H9 (cell line): ENCODE measurements around the gene MYO18A. TPM values are rescaled to one million over a fixed set of nuclear protein-coding genes. Genes with fewer than 3 reads are reported as not detected.

Experiments used
- DNase-seq: peaks from one replicate; pipeline ENCODE4 v3.0.0-alpha.2; 2017
- H2AFZ ChIP-seq: one replicate; pipeline ENCODE4 v1.6.1; 2013; ENCODE audit warnings: mild to moderate bottlenecking, low read length, control low read depth, moderate library complexity
- H2AK5ac ChIP-seq: 2 replicates; pipeline ENCODE4 v1.6.1; 2013; ENCODE audit warnings: low read length, control low read depth, mixed read lengths; ENCODE audit not compliant: insufficient read length
- H2BK120ac ChIP-seq: one replicate; pipeline ENCODE4 v1.6.1; 2013; ENCODE audit warnings: low read depth, mild to moderate bottlenecking, low read length, control low read depth, inconsistent platforms; ENCODE audit not compliant: poor library complexity, severe bottlenecking
- H2BK12ac ChIP-seq: 2 replicates; pipeline ENCODE4 v1.6.1; 2013; ENCODE audit warnings: low read length, control low read depth, mixed read lengths, low read depth; ENCODE audit not compliant: insufficient read length
- H2BK15ac ChIP-seq: 2 replicates; pipeline ENCODE4 v1.6.1; 2013; ENCODE audit warnings: low read depth, low read length, control low read depth
- H2BK20ac ChIP-seq: one replicate; pipeline ENCODE4 v1.6.1; 2013; ENCODE audit warnings: low read depth, mild to moderate bottlenecking, low read length, control low read depth, inconsistent platforms; ENCODE audit not compliant: poor library complexity, severe bottlenecking
- H2BK5ac ChIP-seq: 2 replicates; pipeline ENCODE4 v1.6.1; 2013; ENCODE audit warnings: low read length, control low read depth, mixed read lengths; ENCODE audit not compliant: insufficient read length
- H3K14ac ChIP-seq: 2 replicates; pipeline ENCODE4 v1.6.1; 2013; ENCODE audit warnings: low read length, control low read depth; ENCODE audit not compliant: insufficient read depth
- H3K18ac ChIP-seq: 2 replicates; pipeline ENCODE4 v1.6.1; 2013; ENCODE audit warnings: low read depth, mild to moderate bottlenecking, mixed read lengths, low read length, control low read depth; ENCODE audit not compliant: insufficient read length
- H3K23ac ChIP-seq: 2 replicates; pipeline ENCODE4 v1.6.1; 2013; ENCODE audit warnings: low read length, control low read depth, mixed read lengths, low read depth; ENCODE audit not compliant: insufficient read length
- H3K23me2 ChIP-seq: 2 replicates; pipeline ENCODE4 v1.6.1; 2013; ENCODE audit warnings: low read depth, mild to moderate bottlenecking, mixed read lengths, low read length, control low read depth; ENCODE audit not compliant: insufficient read length, poor library complexity, severe bottlenecking
- H3K27ac ChIP-seq: 2 replicates; pipeline ENCODE4 v1.5.1; 2013; ENCODE audit warnings: low read length, control low read depth, mixed read lengths, low read depth; ENCODE audit not compliant: insufficient read length
- H3K27me3 ChIP-seq: 2 replicates; pipeline ENCODE4 v1.6.1; 2013; ENCODE audit warnings: low read length, control low read depth, inconsistent platforms; ENCODE audit not compliant: insufficient read depth
- H3K4ac ChIP-seq: 2 replicates; pipeline ENCODE4 v1.6.1; 2013; ENCODE audit warnings: low read depth, mild to moderate bottlenecking, control low read depth, inconsistent platforms, low read length, moderate library complexity
- H3K4me1 ChIP-seq: 2 replicates; pipeline ENCODE4 v1.6.1; 2013; ENCODE audit warnings: low read length, control low read depth, inconsistent platforms; ENCODE audit not compliant: insufficient read depth
- H3K4me2 ChIP-seq: 2 replicates; pipeline ENCODE4 v1.6.1; 2013; ENCODE audit warnings: low read length, control low read depth, mixed read lengths; ENCODE audit not compliant: insufficient read length, insufficient read depth
- H3K56ac ChIP-seq: 2 replicates; pipeline ENCODE4 v1.6.1; 2013; ENCODE audit warnings: low read depth, mild to moderate bottlenecking, mixed read lengths, low read length, control low read depth; ENCODE audit not compliant: insufficient read length
- H3K79me1 ChIP-seq: 2 replicates; pipeline ENCODE4 v1.6.1; 2013; ENCODE audit warnings: low read depth, mild to moderate bottlenecking, moderate library complexity, low read length, control low read depth, inconsistent platforms; ENCODE audit not compliant: insufficient read depth, poor library complexity, severe bottlenecking
- H3K79me2 ChIP-seq: 2 replicates; pipeline ENCODE4 v1.6.1; 2013; ENCODE audit warnings: low read length, control low read depth, inconsistent platforms; ENCODE audit not compliant: insufficient read depth
- H3K9ac ChIP-seq: 2 replicates; pipeline ENCODE4 v1.6.1; 2013; ENCODE audit warnings: low read length, control low read depth, mixed read lengths; ENCODE audit not compliant: insufficient read length; ENCODE audit errors: extremely low read depth
- H3K9me3 ChIP-seq: one replicate; pipeline ENCODE4 v1.6.1; 2013; ENCODE audit warnings: low read depth, low read length, inconsistent platforms; ENCODE audit not compliant: control insufficient read depth
- H3T11ph ChIP-seq: one replicate; pipeline ENCODE4 v1.6.1; 2013; ENCODE audit warnings: mild to moderate bottlenecking, low read length, control low read depth, inconsistent platforms
- H4K20me1 ChIP-seq: one replicate; pipeline ENCODE4 v1.6.1; 2013; ENCODE audit not compliant: control insufficient read depth, insufficient read length, insufficient read depth
- H4K5ac ChIP-seq: 2 replicates; pipeline ENCODE4 v1.6.1; 2013; ENCODE audit warnings: low read depth, mild to moderate bottlenecking, mixed read lengths, low read length, control low read depth; ENCODE audit not compliant: insufficient read length
- H4K8ac ChIP-seq: replicated peaks from 2 replicates; pipeline ENCODE4 v1.6.1; 2013; ENCODE audit warnings: low read length, control low read depth, mixed read lengths, low read depth; ENCODE audit not compliant: insufficient read length
- H4K91ac ChIP-seq: 2 replicates; pipeline ENCODE4 v1.6.1; 2013; ENCODE audit warnings: low read depth, mild to moderate bottlenecking, moderate library complexity, mixed read lengths, low read length, control low read depth; ENCODE audit not compliant: insufficient read length
- H3K27ac Mint-ChIP-seq, 3 experiments: 2 replicates in 2 of 3; 3 replicates in 1 of 3; pipeline ENCODE4 v1.8.0; 2020 to 2021; ENCODE audit warnings: mixed read lengths in 3 of 3, mild to moderate bottlenecking in 1 of 3, moderate library complexity in 1 of 3
- H3K27me3 Mint-ChIP-seq: 2 replicates; pipeline ENCODE4 v1.8.0; 2021; ENCODE audit warnings: low read depth, mild to moderate bottlenecking, moderate library complexity, mixed read lengths
- H3K36me3 Mint-ChIP-seq, 3 experiments: 2 replicates in 2 of 3; 3 replicates in 1 of 3; pipeline ENCODE4 v1.8.0; 2020 to 2021; ENCODE audit warnings: low read depth in 3 of 3, mixed read lengths in 3 of 3; ENCODE audit not compliant: insufficient read depth in 1 of 3
- H3K4me1 Mint-ChIP-seq, 2 experiments: 2 replicates each; pipeline ENCODE4 v1.8.0; 2020; ENCODE audit warnings: mixed read lengths in 2 of 2
- H3K4me3 Mint-ChIP-seq, 2 experiments: 2 replicates in 1 of 2; 3 replicates in 1 of 2; pipeline ENCODE4 v1.8.0; 2020 to 2021; ENCODE audit warnings: mild to moderate bottlenecking in 2 of 2, mixed read lengths in 2 of 2, moderate library complexity in 1 of 2
- H3K9me3 Mint-ChIP-seq, 2 experiments: 2 replicates in 1 of 2; 3 replicates in 1 of 2; pipeline ENCODE4 v1.8.0; 2020; ENCODE audit warnings: mild to moderate bottlenecking in 2 of 2, mixed read lengths in 2 of 2, moderate library complexity in 1 of 2
- CTCF ChIP-seq: fragments of 200-600 bp; sonication (generic); conservative IDR thresholded peaks from 3 replicates; pipeline ENCODE4 v1.8.0; 2021; ENCODE audit warnings: antibody characterized with exemption, mild to moderate bottlenecking
- WGBS: extraction: QIAGEN DNeasy Blood & Tissue Kit; methylation state at CpG from one replicate; pipeline ENCODE4 v1.1.7; 2013; ENCODE audit warnings: missing lambda C conversion rate, low lambda C conversion rate, mixed read lengths; ENCODE audit not compliant: insufficient read length; ENCODE audit errors: extremely low coverage; 5-methylcytosine and 5-hydroxymethylcytosine counted together
- total RNA-seq: library from RNA; stranded (reverse); gene quantifications from 2 replicates; pipeline ENCODE4 v1.2.1, GENCODE V29; 2021

MYO18A gene
- total RNA-seq, 1 experiment from 2014 or later = 21.6 TPM

GRCh38 chr17:29149431-29150064 is 30.6 kb downstream of the MYO18A start:
- no peak overlapping the region for H3K56ac ChIP-seq
- no peak overlapping the region for H2BK120ac ChIP-seq
- H3K9me3 ChIP-seq = no peaks in the 10 kb centered on the region
- Mint-ChIP-seq H3K27me3 (no peaks in the 10 kb centered on the region; the same call in 1 of the 2 replicates), H3K9me3 (no peaks in the 10 kb centered on the region), H3K4me1 (peaks cover 44% of the 10 kb centered on the region in 2 experiments), H3K27ac (peak overlapping the region in 1 of 3 experiments; percentile 95; a peak in 1 of 7 replicates), H3K4me3 (peak overlapping the region; percentile 62 to 75), H3K36me3 (no peaks in the 10 kb centered on the region)
- H2AFZ ChIP-seq = no peak overlapping the region
- H4K20me1 ChIP-seq = no peaks in the 10 kb centered on the region
- H4K91ac ChIP-seq = no peak overlapping the region
- no peak overlapping the region for H2BK5ac ChIP-seq
- H3K27me3 ChIP-seq = no peaks in the 10 kb centered on the region
- H3K18ac ChIP-seq = no peak overlapping the region
- H3K4me2 ChIP-seq = peak overlapping the region; percentile 28
- H2AK5ac ChIP-seq = no peak overlapping the region
- no CpG with 5 or more reads among the region's 8 CpGs for WGBS
- peak; percentile 61 for DNase-seq
- no peak overlapping the region for H3K27ac ChIP-seq
- no peak for TF ChIP-seq CTCF
- H2BK15ac ChIP-seq = no peak overlapping the region
- H3T11ph ChIP-seq = no peak overlapping the region
- H2BK20ac ChIP-seq = no peak overlapping the region
- no peaks in the 10 kb centered on the region for H3K79me1 ChIP-seq
- no peak overlapping the region for H3K9ac ChIP-seq
- peaks cover 2% of the 10 kb centered on the region; the same call in 1 of the 2 replicates for H3K4me1 ChIP-seq
- no peak overlapping the region for H2BK12ac ChIP-seq
- H3K23me2 ChIP-seq = no peaks in the 10 kb centered on the region
- H3K23ac ChIP-seq = no peak overlapping the region
- no peaks in the 10 kb centered on the region for H3K79me2 ChIP-seq
- no peak overlapping the region for H3K4ac ChIP-seq
- H4K8ac ChIP-seq = no peak overlapping the region
- no peak overlapping the region for H4K5ac ChIP-seq
- no peak overlapping the region for H3K14ac ChIP-seq
